ENCODE data around the gene IGFALS. TPM values are rescaled to one million over a fixed set of nuclear protein-coding genes. Genes with fewer than 3 reads are reported as not detected.

Gene IGFALS
- total RNA-seq, 4 donors from 2014 or later, result 0.27 to 10.8 (median 0.48) TPM; not detected in 1

GRCh38 chr16:1774448-1774780 lies 19.1 kb downstream of the IGFALS start:
- in situ Hi-C loops (cut with MboI; ENCODE audit: low pct_ligation_motif_present in 1 of 4, low pct_unique_long_range_greater_than_20kb in 1 of 4, low sequenced_read_pairs in 3 of 4), result no loop called here
- Histone ChIP-seq H3K27ac (peak overlapping the region in 2 of 4 donors; percentile 95 to 97), H3K9me3 (no peaks in the 10 kb centered on the region), H3K27me3 (no peaks in the 10 kb centered on the region), H3K36me3 (peaks cover 0 to 10% (median 5%) of the 10 kb centered on the region in 4 donors), H3K4me1 (peaks cover 16 to 42% (median 32%) of the 10 kb centered on the region in 4 donors), H3K4me3 (peak overlapping the region in 2 of 4 donors; percentile 91 to 94)
- TF ChIP-seq POLR2A (IDR thresholded peaks at IDR 0.05), result no peak
- TF ChIP-seq EP300 (IDR thresholded peaks at IDR 0.05; ENCODE audit: low read depth), result no peak
- TF ChIP-seq, protein P1, sequence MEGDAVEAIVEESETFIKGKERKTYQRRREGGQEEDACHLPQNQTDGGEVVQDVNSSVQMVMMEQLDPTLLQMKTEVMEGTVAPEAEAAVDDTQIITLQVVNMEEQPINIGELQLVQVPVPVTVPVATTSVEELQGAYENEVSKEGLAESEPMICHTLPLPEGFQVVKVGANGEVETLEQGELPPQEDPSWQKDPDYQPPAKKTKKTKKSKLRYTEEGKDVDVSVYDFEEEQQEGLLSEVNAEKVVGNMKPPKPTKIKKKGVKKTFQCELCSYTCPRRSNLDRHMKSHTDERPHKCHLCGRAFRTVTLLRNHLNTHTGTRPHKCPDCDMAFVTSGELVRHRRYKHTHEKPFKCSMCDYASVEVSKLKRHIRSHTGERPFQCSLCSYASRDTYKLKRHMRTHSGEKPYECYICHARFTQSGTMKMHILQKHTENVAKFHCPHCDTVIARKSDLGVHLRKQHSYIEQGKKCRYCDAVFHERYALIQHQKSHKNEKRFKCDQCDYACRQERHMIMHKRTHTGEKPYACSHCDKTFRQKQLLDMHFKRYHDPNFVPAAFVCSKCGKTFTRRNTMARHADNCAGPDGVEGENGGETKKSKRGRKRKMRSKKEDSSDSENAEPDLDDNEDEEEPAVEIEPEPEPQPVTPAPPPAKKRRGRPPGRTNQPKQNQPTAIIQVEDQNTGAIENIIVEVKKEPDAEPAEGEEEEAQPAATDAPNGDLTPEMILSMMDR (IDR thresholded peaks at IDR 0.05), result no peak
- no peak for TF ChIP-seq POLR2AphosphoS5 (IDR thresholded peaks at IDR 0.05)
- DNase-seq, result no peak
- intact Hi-C loops (cut with DNase I; ENCODE audit: low total_unique reads), result no loop called here
- 69% methylated on average over 6 of the region's 7 CpGs; no CpG with 5 or more reads in 1 of the 2 donors for WGBS, 2 donors (ENCODE audit: low coverage in 1 of 2)

DNA sequence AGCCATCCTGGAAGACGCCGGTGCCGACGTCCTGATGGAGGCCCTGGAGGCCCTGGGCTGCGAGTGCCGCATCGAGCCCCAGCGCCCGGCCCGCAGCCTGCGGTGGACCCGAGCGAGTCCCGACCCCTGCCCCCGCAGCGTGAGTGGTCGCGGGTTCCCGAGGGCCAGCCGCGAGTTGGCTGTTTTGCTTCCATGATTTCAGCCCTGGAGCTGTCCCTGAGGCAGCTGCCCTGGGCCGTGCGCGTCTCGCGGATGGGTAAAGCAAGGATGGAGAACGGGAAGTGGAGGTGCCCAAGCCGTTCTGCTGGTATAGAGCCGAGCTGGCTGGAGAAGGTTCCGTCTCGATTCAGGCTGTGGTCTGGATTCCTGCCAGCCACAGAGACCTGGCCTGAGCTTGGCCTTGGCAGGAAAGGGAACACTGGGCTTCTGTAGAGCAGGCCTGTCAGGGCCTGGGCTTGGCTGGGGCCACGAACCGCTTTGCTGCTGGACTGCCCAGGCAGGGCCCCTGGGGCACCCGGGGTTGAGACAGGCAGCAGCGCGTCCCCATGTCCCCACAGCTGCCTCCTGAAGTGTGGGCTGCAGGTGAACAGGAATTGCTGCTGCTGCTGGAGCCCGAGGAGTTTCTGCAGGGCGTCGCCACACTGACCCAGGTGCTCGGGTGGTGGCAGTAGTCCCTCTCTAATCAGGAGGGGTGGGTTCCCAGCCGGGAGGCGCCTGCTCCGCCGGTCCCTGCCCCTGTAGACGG lies 19.6 kb downstream of the IGFALS start:
- TF ChIP-seq, protein P1 (IDR thresholded peaks at IDR 0.05), result no peak
- no peak for TF ChIP-seq EP300 (IDR thresholded peaks at IDR 0.05; ENCODE audit: low read depth)
- no peak for TF ChIP-seq POLR2A (IDR thresholded peaks at IDR 0.05)
- TF ChIP-seq POLR2AphosphoS5 (IDR thresholded peaks at IDR 0.05), result no peak
- intact Hi-C loops (cut with DNase I; ENCODE audit: low total_unique reads) (no loop called here), in situ Hi-C loops (cut with MboI; ENCODE audit: low pct_ligation_motif_present in 1 of 4, low pct_unique_long_range_greater_than_20kb in 1 of 4, low sequenced_read_pairs in 3 of 4) (no loop called here)
- WGBS, 2 donors (ENCODE audit: low coverage in 1 of 2), result 10% methylated on average over 27 of the region's 45 CpGs; no CpG with 5 or more reads in 1 of the 2 donors
- Histone ChIP-seq H3K9me3 (no peaks in the 10 kb centered on the region), H3K36me3 (peaks cover 0 to 10% (median 5%) of the 10 kb centered on the region in 4 donors), H3K4me3 (peak overlapping the region; percentile 70 to 94 (median 86)), H3K4me1 (peaks cover 16 to 42% (median 32%) of the 10 kb centered on the region in 4 donors), H3K27me3 (no peaks in the 10 kb centered on the region), H3K27ac (peak overlapping the region; percentile 95 to 97 (median 96))
- peak; percentile 50 for DNase-seq

GRCh38 chr16:1772908-1773702 lies 20.4 kb downstream of the IGFALS start, which contains the start of gene MRPS34:
MRPS34 (minus strand) TSS chr16:1773134; CDS start chr16:1773119, 15 bp downstream.
- Histone ChIP-seq H3K27ac (peak within 1 kb of the TSS; percentile 95 to 97 (median 96)), H3K27me3 (no peaks in the 10 kb centered on the region), H3K4me1 (peaks cover 16 to 42% (median 32%) of the 10 kb centered on the region in 4 donors), H3K36me3 (peaks cover 0 to 10% (median 5%) of the 10 kb centered on the region in 4 donors), H3K4me3 (peak within 1 kb of the TSS; percentile 70 to 94 (median 86)), H3K9me3 (no peaks in the 10 kb centered on the region)
- TF ChIP-seq POLR2AphosphoS5 (IDR thresholded peaks at IDR 0.05) (peak; percentile 78 to 92 (median 81)), POLR2A (IDR thresholded peaks at IDR 0.05) (peak; percentile 69), EP300 (IDR thresholded peaks at IDR 0.05; ENCODE audit: low read depth) (no peak)
- TF ChIP-seq, protein P1 (IDR thresholded peaks at IDR 0.05), result peak; percentile 81 to 95 (median 84)
- DNase-seq, result peak; percentile 87
- intact Hi-C loops (cut with DNase I; ENCODE audit: low total_unique reads), result no loop called here
- 1% methylated on average over 90 of the region's 108 CpGs; no CpG with 5 or more reads in 1 of the 2 donors for WGBS, 2 donors (ENCODE audit: low coverage in 1 of 2)
- in situ Hi-C loops (cut with MboI; ENCODE audit: low pct_ligation_motif_present in 1 of 4, low pct_unique_long_range_greater_than_20kb in 1 of 4, low sequenced_read_pairs in 3 of 4), result no loop called here

Measured in transverse colon (tissue), 4 donors.